Activated CD4-positive, CD25-positive, alpha-beta regulatory T cell treated with anti-CD3 and anti-CD28 coated beads, Interleukin-2, amount 50 U/mL, for 16 hours (primary cell): ENCODE results near the gene TMEM88.

ENCODE experiments used
- DNase-seq: peaks from one replicate; pipeline ENCODE4 v3.0.0-alpha.2; 2020; ENCODE audit warnings: low read depth, low spot score

Gene TMEM88

GRCh38 chr17:7884581-7885366 lies 29.9 kb downstream of the TMEM88 start:
- no peak for DNase-seq

DNA sequence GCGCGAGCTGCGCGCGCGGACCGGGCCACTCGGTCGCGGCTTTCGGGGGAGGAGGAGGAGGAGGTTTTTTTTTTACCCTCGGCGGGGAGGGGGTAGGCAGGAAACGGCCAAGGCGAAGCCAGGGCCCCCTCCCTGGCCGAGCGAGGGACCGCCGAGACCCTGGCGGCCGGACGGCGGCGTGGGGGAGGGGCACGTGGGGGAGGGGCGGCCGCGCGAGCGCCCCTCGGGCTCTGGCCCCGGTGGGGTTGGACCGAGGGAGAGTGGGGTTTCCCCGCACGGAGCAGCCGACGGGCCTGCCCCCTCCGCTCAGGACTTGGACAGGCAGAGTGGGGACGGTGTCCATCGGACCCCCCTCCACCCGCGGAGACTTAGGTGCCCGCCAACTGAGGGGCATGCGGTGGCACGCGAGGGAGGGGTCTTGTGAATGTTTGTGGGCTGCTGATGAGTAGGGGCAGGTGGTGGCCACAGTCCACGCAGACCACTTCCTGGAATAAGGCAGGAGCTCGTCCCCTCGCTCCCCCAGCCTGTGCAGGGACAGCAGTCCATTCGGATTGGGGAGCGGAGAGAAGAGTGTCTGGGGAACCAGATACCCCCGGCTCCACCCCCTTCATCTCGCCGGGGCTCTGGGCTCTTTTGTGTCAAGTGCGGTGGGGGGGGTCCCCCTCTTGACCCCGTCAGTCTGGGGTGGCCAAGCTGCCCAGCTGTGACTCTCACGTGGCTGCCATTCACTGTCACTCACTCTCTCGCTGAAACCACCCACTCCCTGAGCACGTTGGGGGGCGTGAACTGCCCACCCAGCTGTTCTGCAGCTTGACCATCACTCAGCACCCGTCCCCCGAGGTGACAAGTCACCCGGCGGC lies 30.7 kb downstream of the TMEM88 start:
- DNase-seq, result peak; percentile 10

DNA sequence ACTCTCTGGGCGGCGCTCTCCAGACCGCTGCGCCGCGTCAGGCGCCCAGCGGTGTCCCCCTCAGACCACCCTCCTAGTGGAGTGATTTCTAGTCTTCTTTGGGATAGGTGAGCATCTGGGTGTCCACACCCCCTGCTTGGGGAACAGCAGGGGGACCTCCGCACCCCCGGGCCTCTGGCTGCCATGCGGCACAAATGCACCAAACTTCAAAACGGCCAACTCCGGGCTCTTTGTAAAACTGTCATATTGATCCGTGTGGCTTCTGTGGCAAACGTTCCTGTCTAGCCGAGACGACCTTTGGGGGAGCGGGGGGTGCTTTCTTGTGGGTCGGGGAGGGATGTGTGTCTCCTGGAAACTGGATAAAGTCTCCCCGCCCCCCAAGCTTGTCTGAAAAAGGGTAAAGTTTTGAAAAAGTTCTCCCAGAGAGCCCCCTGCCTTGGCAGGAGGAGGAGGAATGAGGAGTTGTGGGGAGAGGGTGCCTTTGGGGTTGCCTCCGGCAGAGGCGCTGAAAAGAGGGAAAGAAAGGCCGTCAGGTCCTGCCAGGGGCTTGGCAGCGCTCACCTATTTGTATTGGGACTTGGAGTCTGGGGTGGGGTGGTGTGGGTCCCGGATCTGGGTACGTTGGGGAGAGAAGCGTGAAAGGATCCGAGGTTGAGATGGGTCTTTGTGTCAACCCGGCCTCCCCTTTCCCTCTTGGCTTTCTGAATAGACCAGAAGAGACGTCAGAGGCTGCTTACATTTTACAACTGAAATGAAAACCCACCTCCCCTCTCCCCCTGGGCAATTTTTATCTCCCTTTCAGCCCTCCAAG lies 31.6 kb downstream of the TMEM88 start:
- DNase-seq, result peak; percentile 30

GRCh38 chr17:7887038-7887481 lies 32.2 kb downstream of the TMEM88 start:
- no peak for DNase-seq

GRCh38 chr17:7887482-7888183 lies 32.8 kb downstream of the TMEM88 start:
- DNase-seq, result peak; percentile 83

DNA sequence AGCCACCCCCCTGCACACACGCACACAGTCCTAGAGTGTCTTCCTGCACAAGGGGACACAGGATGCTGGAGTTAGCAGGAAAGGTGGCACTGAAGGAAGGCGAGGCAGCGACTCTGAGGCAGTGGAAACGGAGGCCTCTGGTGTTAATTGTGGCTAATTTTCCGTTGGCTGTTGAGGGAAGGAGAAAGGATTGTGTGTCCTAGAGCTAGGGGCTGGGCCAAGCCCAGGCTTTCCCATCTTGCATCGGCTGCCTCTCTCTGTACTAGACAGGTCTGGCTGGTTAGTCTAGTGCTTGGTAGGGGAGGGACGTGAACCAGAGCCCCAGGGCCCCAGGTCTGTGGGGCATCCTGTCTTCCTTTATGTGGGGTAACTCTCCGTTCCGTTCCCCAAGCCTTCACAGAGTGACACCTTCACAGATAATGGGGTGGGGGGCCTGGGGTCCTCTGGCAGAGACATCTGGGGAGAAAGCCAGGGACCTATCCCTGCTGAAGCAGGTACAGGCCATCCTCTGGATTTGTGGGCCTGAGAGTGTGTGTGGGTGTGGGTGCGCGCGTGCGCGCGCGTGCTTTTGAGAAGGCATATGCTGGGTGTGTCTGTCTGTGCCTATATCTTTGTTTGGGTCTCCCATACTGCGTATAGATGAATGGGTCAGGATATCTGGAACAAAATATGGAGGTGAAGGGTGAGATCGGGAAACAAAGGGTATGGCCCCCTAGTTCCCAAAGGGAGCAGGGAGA lies 33.5 kb downstream of the TMEM88 start, which contains the start of gene CHD3:
Gene CHD3 (plus strand): TSS at position 606 of the 737 bp plus-strand sequence. CDS start 212 bp downstream, outside the sequence.
- DNase-seq, result peak; percentile 17

DNA sequence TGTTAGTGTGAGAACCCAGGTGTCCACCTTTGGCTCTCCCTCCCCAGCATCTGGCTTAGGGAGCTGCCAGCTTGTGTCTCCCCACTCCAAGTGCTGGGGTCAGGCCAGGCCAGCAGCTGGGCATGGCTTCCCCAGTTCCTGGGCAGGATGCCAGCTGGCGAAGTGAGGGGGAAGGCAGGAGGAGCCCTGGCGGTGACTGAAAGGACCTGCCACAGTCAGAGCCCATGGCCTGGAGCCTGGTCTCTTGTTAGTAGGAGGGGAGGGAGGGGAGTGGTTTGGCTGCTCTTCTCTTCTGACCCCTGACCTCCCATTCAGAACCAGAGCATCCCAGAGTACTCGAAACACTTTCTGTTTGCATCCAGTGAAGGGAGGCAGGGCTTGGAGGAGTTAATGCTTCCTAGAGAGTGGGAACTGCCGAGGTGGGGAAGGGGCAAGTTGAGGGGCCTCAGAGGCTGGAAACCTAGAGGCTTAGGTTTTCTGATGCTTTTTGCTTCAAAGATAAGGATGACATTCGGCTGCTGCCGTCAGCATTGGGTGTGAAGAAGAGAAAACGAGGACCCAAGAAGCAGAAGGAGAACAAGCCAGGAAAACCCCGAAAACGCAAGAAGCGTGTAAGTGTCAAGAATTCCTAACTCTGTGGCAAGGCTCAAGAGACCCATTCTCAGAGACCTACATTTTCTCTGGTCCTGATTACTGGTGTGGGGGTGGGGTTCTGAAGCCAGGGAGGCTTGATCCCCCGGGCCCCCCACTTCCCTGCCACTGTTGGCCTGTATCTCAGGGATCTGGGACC lies 34.5 kb downstream of the TMEM88 start:
- DNase-seq, result no peak

DNA sequence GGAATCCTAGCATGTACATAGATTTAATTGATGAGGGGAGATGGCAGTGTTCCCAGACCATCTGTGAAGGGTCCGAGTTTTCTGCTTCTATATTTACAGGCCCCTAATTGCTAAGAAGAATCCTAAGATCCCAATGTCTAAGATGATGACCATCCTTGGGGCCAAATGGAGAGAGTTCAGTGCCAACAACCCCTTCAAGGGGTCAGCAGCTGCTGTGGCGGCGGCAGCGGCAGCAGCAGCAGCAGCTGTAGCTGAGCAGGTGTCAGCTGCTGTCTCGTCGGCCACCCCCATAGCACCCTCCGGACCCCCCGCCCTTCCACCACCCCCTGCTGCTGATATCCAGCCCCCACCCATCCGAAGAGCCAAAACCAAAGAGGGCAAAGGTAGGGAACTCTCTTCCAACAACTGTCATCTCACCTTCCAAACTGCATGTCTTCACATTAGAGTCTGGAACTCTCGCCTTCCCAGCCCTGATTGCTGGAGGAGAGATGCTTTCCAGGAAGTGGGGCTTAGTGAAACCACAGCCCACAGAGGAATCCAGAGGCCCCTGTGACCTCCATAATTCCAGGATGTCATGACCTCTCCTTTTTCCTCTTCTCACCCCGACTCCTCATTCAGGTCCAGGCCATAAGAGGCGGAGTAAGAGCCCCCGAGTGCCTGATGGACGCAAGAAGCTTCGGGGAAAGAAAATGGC lies 38.5 kb downstream of the TMEM88 start:
- no peak for DNase-seq

GRCh38 chr17:7894226-7894625 lies 39.4 kb downstream of the TMEM88 start:
- DNase-seq, result no peak

DNA sequence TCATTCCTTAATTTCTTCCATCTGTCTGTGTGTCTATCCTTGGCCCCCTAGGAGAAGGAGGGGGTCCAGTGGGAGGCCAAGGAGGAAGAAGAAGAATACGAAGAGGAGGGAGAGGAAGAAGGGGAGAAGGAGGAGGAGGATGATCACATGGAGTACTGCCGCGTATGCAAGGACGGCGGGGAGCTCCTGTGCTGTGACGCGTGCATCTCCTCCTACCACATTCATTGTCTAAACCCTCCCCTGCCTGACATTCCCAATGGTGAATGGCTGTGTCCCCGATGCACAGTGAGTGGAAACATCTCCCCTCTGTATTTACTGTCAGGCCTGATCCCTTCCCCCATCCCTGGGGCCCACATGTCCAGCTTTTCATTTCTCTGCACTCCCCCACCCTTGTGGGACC lies 40.0 kb downstream of the TMEM88 start:
- no peak for DNase-seq

DNA sequence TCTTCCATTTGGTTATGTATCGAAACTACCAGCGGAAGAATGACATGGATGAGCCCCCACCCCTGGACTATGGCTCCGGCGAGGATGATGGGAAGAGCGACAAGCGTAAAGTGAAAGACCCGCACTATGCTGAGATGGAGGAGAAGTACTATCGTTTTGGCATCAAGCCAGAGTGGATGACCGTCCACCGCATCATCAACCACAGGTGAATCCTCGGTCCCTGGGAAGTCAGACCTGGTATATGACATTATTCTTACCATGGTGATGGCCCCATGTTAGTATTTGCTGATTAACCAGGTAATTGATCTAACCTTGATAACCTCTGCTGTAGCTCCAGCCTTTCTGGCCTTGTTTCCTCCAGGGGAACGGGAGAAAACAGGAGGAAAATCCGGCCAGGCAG lies 42.2 kb downstream of the TMEM88 start:
- DNase-seq, result no peak

- DNase-seq, result no peak
Measured at GRCh38 chr17:7897773-7898172, 42.9 kb downstream of the TMEM88 start.

GRCh38 chr17:7903154-7904103 lies 48.6 kb downstream of the TMEM88 start:
- DNase-seq, result no peak
